Colon (tissue), 2 donors: ENCODE measurements around the gene GPR143.
A peak's percentile ranks its signal among the peaks of the same experiment; 100 is the strongest.

Experiments used
- FAIRE-seq: peaks from 2 replicates; lab custom pipeline; 2012; peaks lifted over from hg19 to GRCh38; lab: Jason Lieb, UNC
- donor health status: control.
- donor health status: control.

The GPR143 gene

DNA sequence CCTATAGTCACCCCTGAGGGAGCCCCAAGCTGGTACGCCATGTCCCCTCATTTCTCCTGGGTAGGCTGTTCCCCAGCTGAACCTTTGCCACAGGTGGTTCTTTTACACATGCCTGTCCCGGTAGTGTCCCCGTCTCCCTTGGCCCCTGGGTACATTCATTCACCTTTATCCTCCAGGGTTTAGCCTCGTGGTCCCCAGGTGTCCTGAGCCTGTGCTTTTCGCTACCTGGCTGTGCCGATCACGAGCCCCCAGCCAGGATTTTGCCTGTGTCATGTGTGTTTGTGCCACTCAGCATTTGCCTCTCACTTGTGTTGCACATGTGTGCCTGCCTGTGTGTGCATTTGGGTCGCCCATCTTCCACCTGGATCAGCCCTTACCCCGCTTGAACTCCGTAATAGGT, 57.6 kb downstream of the GPR143 start:
- no peak for FAIRE-seq

DNA sequence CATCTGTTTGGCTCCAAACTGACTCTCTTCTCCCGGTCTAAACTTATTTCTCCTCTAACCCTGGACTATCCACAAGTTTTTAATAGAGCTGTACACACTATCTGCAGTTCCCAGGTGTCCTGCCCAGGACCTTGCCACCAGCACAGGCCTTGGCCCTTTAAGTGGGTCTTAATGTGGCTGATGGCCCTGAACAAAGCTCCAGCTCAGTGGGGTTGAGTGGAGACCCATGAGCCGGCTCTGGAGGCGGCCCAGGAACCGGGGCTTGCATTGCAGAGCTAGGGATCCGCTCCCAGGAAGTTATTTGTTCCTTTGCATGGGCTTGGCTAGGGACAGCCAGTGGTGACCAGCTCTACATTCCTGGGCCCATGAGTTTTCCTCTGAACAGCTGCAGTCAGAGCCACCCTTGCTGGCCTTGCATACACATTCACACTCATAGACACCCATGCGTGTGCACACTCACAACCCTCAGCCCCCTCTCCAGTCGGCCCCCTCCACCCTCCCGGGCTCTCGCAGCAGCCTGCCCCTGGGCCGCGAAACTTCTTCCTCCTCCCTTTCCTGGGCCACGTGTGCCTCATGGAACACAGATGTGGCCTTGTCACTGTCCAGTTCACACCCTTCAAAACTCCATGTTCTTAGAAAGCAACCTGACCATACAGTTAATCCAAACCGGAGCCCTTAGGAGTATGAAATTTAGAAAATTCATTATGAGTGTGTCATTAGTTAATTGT, 58.2 kb downstream of the GPR143 start:
- FAIRE-seq: no peak

- no peak for FAIRE-seq
These were observed 59.2 kb downstream of the GPR143 start for GRCh38 chrX:9706421-9706820.

GRCh38 chrX:9704876-9705465, 60.7 kb downstream of the GPR143 start:
- no peak for FAIRE-seq

GRCh38 chrX:9703406-9703805, 62.2 kb downstream of the GPR143 start:
- FAIRE-seq: no peak

GRCh38 chrX:9701790-9702189, 63.9 kb downstream of the GPR143 start:
- no peak for FAIRE-seq

- FAIRE-seq: no peak
These were observed 65.1 kb downstream of the GPR143 start for GRCh38 chrX:9700555-9700954.

GRCh38 chrX:9698576-9698975, 67.1 kb downstream of the GPR143 start:
- FAIRE-seq: no peak

- FAIRE-seq: no peak
These were observed 72.2 kb downstream of the GPR143 start for GRCh38 chrX:9693307-9694001.

- no peak for FAIRE-seq
These were observed 75.6 kb downstream of the GPR143 start for GRCh38 chrX:9690046-9690445.

DNA sequence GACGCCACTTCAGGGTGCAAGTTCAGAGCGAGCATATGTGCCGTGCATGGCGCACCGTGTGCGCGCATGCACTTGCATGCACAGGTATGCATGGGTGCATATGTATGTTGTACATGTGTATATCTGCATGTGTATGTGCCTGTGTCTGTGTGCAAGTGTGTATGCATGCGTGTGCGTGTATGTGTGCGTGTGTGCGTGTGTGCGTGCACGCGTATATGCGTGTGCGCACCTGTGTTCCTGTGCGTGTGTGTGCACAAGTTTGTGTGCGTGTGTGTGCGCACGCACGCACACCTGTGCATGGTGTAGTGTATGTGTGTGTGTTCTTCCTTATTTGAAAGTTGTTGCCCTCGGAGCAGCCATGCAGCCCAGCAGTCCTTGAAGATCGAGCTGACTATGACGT, 76.8 kb downstream of the GPR143 start:
- no peak for FAIRE-seq

DNA sequence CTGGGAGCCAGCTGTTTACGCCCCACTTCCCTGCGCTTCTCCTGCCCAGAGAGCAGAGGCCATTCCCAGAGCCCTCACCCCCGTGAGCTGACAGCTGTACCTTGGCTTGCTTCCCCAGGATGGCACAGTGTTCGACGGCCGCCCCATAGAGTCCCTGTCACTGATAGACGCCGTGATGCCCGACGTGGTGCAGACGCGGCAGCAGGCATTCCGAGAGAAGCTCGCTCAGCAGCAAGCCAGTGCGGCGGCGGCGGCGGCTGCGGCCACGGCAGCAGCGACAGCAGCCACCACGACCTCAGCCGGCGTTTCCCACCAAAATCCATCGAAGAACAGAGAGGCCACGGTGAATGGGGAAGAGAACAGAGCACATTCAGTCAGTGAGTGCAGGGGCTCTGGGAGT, 77.7 kb downstream of the GPR143 start:
- no peak for FAIRE-seq

GRCh38 chrX:9683350-9683749, 82.3 kb downstream of the GPR143 start:
- FAIRE-seq: no peak

DNA sequence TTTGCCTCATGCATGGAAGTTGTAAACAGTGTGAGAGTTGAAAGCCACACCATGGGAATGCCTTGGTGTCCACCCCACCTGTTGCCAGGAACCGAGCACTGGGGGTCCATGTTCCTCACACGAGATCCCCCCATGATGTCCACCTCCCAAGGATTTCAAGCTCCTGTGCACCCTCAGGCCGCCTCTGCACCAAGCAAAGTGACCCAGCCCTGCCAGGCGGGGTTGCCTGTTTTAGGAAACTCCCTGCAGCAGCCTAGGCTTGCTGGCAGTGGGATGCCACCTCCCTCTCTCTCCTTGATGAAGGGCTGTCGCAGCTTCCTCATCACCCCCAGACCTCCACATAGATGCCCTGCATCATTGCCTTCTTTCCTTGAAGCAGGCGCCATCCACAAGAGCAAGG, 82.8 kb downstream of the GPR143 start:
- FAIRE-seq: no peak

- no peak for FAIRE-seq
These were observed 83.2 kb downstream of the GPR143 start for GRCh38 chrX:9682456-9682855.

GRCh38 chrX:9681422-9681821, 84.2 kb downstream of the GPR143 start:
- no peak for FAIRE-seq

- FAIRE-seq: no peak
These were observed 84.6 kb downstream of the GPR143 start for GRCh38 chrX:9681011-9681410.

GRCh38 chrX:9678215-9678965, 87.3 kb downstream of the GPR143 start:
- no peak for FAIRE-seq

GRCh38 chrX:9677098-9677739, 88.4 kb downstream of the GPR143 start:
- FAIRE-seq: peak; percentile 79

DNA sequence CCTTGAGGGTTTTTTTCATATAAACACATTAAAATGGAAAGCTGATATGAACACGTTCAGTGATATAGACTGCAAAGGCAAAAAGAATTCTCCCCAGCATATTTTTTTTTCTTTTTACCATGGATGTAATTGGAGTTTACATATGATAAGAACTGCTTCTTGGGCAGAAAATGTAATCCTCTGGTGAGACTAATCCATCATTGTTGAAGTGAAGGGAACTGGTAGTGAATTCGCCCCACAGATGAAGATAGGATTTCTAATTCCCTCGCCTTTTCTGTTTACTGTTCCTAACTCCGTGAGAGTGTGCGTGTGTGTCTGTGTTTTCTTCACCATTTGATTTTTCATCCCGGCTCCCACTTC, 88.9 kb downstream of the GPR143 start:
- no peak for FAIRE-seq

- FAIRE-seq: no peak
These were observed 89.3 kb downstream of the GPR143 start for GRCh38 chrX:9676306-9676705.
